Measurements from ENCODE around the gene OR13C8.

DNA sequence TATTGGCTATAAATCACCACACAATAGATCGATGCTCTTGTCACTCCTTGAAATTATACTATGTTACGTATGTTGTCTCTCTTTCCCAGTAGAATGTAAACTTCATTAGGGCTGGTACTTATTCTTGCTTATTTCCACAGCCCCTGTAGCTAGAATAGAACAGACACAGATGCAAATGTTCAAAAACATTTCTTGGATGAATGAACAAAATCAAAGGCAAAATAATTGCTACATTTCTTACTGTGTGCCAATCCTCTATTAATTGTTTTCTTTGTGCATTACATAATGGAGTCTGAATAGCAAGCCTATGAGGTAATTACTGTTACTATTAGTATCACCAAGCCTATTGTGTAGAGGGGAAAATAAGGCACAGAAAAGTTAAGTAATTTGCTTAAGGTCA lies 37.2 kb downstream of the OR13C8 start:
- TF ChIP-seq CTCF (IDR thresholded peaks at IDR 0.05), result no peak
- no peak for TF ChIP-seq POLR2A (IDR thresholded peaks at IDR 0.05)
